GM11168 (cell line): ENCODE data around the gene PRKD2.
"Not testable (repeated sequence)": the region's sequence is repeated elsewhere in the genome, so short reads cannot be mapped to it uniquely, and the experiment has no call there.

Source experiments
- in situ Hi-C: fragments of 300-500 bp; cut with MboI; formaldehyde crosslinking; loops from one replicate; pipeline ENCODE4 v1.12.0; 2022; ENCODE audit warnings: low sequenced_read_pairs; ENCODE audit not compliant: unreplicated experiment

The PRKD2 gene

GRCh38 chr19:46717034-46717715, at the start of gene PRKD2:
PRKD2 (minus strand) TSS chr19:46717114; CDS start chr19:46716370, 744 bp downstream.
- in situ Hi-C loops: no loop called here

GRCh38 chr19:46764817-46765291, 47.9 kb upstream of the PRKD2 start:
- in situ Hi-C loops: no loop called here

DNA sequence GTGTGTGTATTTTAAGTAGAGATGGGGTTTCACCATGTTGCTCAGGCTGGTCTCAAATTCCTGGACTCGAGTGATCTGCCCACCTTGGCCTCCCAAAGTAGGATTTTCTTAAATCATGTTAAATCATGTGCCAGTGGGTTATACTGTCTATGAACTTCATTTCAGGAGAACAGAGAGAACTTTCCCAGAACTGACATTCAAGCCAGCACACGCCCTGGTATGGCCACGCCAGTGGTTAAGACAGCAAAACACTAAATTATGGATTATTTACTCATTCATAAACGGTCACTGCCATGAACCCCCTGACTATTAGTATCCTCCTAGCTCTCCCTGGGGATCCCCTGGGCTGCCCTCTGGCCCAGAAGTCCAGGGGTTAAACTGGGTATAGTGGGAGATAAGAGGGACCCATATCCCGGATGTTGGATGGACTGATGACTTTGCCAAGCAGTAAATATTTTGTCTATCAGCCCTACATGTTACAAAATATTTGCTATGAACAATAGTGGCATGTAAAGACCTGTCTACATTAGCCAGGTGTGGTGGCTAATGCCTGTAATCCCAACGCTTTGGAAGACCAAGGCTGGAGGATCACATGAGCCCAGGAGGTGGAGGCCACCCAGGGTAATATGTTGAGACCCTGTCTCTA, 45.5 kb upstream of the PRKD2 start:
- in situ Hi-C loops: no loop called here

- in situ Hi-C loops: no loop called here
These were observed 44.5 kb upstream of the PRKD2 start for GRCh38 chr19:46761418-46761831.

- in situ Hi-C loops: not testable (repeated sequence)
These were observed 44.0 kb upstream of the PRKD2 start for GRCh38 chr19:46760897-46761296.

- in situ Hi-C loops: no loop called here
These were observed 43.4 kb upstream of the PRKD2 start for GRCh38 chr19:46760363-46760762.

DNA sequence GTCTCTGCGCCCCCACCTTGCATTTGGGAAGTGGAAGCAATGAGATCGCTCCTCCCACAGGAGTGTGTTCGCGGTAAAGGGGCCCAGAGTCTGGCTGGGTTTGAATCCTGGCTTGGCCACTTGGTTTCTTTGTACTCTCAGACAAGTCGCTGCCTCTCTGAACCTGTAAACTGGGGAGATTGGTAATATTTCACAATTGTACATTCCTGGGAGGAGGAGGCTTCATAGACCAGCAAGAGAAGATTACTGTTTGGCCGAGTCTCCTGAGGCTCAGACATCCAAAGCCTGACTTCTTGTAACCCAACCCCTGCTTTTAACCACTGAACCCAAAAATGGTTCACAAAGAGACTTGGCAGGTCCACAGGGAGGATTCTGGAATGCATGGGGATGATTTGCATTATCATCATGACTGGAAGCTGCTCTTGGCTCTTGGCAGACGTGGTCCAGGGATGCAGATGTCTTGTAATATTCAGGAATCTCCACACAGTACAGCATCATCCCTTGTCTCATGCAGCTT, 43.0 kb upstream of the PRKD2 start:
- in situ Hi-C loops: loop anchor here (5.0 kb wide), 1 partner anchor 72 kb away; no protein-coding TSS in a partner anchor

- in situ Hi-C loops: loop anchor here (5.0 kb wide), 1 partner anchor 73 kb away; no protein-coding TSS in a partner anchor
These were observed 42.3 kb upstream of the PRKD2 start for GRCh38 chr19:46759206-46759605.

- in situ Hi-C loops: loop anchor here (5.0 kb wide), 1 partner anchor 76 kb away; no protein-coding TSS in a partner anchor
These were observed 39.6 kb upstream of the PRKD2 start for GRCh38 chr19:46756544-46756888.

- in situ Hi-C loops: loop anchor here (5.0 kb wide), 1 partner anchor 76 kb away; no protein-coding TSS in a partner anchor
These were observed 39.1 kb upstream of the PRKD2 start for GRCh38 chr19:46755853-46756543.

DNA sequence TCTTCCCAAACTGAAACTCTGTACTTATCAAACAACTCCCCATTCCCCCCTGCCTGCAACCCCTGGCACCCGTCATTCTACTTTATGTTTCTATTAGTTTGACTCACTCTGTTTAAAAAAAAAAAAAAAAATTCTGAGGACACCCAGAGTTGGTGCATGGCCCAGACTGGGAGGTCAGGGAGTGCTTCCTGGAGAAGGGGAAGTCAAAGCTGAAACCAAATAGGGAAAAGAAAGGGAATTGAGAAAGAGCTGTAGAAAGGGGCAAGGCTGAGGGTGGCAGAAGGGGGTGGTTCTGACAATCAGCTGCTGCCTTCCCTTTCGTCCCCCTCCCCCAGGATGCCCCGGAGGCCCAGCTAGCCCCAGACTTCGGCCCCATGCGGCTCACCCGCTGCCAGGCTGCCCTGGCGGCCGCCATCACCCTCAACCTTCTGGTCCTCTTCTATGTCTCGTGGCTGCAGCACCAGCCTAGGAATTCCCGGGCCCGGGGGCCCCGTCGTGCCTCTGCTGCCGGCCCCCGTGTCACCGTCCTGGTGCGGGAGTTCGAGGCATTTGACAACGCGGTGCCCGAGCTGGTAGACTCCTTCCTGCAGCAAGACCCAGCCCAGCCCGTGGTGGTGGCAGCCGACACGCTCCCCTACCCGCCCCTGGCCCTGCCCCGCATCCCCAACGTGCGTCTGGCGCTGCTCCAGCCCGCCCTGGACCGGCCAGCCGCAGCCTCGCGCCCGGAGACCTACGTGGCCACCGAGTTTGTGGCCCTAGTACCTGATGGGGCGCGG, 38.4 kb upstream of the PRKD2 start:
- in situ Hi-C loops: loop anchor here (5.0 kb wide), 1 partner anchor 77 kb away; no protein-coding TSS in a partner anchor

DNA sequence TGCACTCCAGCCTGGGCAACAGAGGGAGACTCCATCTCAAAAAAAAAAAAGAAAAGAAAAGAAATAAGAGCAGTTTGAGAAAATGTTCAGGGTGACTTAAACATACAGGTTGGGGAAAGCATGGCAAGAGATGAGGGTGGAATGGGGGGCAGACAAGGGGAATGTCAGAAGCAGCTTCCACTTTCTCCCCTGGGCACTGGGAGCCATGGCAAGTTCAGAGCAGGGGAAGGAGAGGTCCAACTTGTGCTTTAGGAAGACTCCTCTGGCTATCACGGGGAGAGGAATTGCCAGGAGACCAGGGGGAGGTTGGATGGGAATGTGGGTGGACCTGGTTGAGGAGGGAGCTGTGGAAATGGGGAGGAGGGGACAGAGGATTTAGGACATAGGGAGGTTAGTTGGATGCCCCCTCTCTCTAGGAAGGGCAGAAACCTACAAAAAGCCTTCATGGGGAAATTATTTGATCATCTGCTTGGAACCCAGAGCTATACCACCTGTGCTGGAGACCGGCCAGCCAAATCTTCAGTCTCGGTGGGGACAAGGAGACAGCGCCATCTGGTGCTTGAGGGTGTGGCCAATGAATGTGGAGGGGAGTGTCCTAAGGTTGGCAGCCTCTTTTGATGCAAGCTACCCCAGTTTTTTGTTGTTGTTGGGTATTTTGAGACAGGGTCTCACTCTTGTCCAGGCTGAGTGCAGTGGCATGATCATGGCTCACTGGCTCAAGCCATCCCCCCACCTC, 36.7 kb upstream of the PRKD2 start:
- in situ Hi-C loops: no loop called here

DNA sequence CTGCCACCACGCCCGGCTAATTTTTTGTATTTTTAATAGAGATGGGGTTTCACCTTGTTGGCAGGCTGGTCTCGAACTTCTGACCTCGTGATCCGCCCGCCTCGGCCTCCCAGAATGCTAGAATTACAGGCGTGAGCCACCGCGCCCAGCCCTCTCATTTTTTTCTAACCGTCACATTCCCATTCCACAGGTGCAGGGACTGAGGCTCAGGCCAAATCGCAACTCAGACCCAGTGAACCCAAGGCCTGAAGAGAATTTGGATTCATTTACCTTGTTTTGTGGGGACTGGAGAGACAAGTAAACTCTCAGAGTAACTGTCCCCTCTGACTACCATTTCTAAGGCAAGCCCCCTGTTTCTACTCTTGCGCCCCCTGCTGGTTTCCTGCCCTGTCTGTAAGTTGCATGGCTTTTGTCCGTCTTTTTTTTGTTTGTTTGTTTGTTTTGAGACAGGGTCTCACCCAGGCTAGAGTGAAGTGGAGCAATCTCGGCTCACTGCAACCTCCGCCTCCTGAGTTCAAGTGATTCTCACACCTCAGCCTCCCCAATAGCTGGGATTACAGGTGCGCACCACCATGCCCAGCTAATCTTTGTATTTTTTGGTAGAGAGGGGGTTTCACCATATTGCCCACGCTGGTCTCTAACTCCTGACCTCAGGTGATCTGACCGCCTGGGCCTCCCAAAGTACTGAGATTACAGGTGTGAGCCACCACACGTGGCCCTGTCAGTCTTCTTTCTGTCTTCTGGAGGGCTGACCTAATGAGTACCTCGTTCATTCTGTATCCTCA, 31.6 kb upstream of the PRKD2 start:
- in situ Hi-C loops: no loop called here

GRCh38 chr19:46746281-46747057, 29.6 kb upstream of the PRKD2 start, which contains the start of gene STRN4:
STRN4 (minus strand) TSS chr19:46746450; CDS start chr19:46746430, 20 bp downstream.
- in situ Hi-C loops: no loop called here

- in situ Hi-C loops: no loop called here
These were observed 28.8 kb upstream of the PRKD2 start, which contains the start of gene FKRP for GRCh38 chr19:46745521-46746280. FKRP (plus strand) TSS chr19:46746057; CDS start chr19:46755451, 9,394 bp downstream.

GRCh38 chr19:46745030-46745429, 28.1 kb upstream of the PRKD2 start:
- in situ Hi-C loops: no loop called here
